Ramos (cell line): ENCODE data around the gene METTL4.

Experiments used
- in situ Hi-C: fragments of 300-500 bp; cut with MboI; formaldehyde crosslinking; loops from one replicate; pipeline ENCODE4 v1.14.3; 2022; ENCODE audit warnings: low sequenced_read_pairs; ENCODE audit not compliant: unreplicated experiment

Gene METTL4

DNA sequence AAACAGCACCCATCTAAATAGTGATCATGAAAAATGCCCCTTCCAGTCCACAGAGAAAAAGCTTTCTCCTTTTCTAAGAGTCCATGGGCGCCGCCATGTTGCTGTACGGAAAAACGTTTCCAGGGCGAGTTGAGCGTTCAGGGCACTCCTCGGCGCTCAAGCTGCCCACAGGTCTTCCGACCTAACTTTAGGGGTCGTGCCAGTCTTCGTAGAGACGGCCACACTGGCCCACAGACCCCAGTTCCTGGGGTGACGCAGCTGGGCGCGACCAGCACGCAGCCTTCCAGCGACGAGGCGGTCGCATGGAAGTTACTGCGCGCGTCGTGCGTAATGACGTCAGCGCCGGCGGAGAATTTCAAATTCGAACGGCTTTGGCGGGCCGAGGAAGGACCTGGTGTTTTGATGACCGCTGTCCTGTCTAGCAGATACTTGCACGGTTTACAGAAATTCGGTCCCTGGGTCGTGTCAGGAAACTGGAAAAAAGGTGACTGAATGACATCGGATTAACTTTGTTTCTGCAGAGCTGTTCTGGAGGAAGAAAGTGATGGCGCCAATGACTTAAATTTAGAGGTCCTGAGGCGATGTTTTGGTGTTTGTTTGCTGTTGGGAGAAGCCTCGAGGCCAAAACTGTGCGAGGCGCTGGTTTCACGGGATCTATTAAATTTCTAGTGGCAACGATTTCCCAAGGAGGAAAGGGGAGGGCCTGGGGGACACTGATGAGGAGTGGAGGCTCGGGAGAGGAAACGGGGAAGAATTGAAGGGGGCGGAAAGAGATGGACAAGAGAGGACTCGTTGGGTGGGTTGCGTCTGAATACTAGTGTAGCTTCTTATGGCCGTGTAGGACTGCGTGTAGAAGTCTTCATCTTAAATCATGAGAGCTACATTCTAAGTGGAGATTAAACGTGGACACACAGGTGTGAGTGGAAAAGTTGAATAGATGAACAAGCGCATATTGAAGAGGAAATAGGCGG lies at the start of gene METTL4, which contains the start of gene NDC80:
METTL4 (minus strand) TSS at position 306 of the 971 bp plus-strand sequence. CDS start 4,289 bp downstream, outside the sequence.
NDC80 (plus strand) TSS at position 358 of the 971 bp plus-strand sequence. CDS start 1,429 bp downstream, outside the sequence.
- in situ Hi-C loops: no loop called here

GRCh38 chr18:2618009-2618408 lies 46.7 kb upstream of the METTL4 start:
- in situ Hi-C loops: no loop called here

GRCh38 chr18:2617401-2617998 lies 46.2 kb upstream of the METTL4 start:
- in situ Hi-C loops: no loop called here

- in situ Hi-C loops: no loop called here
These were observed 41.7 kb upstream of the METTL4 start for GRCh38 chr18:2612996-2613395.

DNA sequence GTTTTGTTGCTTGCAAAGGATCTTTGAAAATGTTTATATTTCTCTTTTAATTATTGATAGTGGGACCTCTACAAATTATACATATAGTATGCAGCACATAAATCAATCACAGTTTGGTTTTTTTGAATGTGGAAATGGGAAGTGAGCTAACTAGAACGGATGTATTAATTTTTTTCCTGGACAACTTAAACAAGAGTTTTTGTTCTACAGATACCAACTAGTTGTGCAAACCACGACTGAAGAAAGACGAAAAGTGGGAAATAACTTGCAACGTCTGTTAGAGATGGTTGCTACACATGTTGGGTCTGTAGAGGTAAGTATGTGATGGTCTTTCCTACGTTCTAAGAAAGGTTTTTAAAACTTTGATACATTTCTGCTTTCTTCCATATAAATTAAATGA lies 39.2 kb upstream of the METTL4 start:
- in situ Hi-C loops: no loop called here

DNA sequence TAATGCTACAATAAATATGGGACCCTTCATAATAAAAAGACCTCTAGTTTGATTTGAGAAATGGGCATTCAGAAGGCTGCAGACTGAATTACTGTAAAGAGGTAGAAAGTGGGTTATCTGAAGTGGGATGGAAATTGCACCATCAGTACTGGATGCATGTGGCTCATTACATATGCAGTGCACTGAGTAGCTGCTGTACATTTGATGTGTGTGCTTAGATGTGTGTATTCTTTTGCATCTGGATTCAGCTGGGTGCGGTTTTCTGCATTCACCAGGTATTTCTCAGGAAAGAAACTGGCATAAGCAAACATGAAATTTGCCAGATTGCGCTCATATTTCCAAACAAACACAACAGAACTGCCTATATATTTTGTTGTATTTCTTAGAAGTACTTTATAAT lies 38.3 kb upstream of the METTL4 start:
- in situ Hi-C loops: no loop called here

DNA sequence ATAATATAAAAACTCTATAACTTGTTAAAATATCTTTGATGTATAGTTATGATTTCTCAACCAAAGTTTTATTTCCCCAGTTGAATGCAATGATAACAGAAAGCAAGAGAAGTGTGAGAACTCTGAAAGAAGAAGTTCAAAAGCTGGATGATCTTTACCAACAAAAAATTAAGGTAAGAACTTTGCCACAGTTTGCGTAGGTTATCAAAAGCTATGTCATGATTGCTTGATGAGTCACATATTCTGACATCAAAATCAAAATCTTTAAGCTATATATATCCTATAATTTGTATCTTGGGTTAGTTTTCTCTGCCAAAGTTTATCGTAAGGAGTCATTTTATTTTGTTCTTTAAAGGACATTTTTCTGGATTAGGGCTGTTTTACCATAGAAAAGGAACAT lies 35.0 kb upstream of the METTL4 start:
- in situ Hi-C loops: no loop called here

- in situ Hi-C loops: no loop called here
These were observed 31.5 kb upstream of the METTL4 start for GRCh38 chr18:2602844-2603243.

GRCh38 chr18:2597639-2598038 lies 26.3 kb upstream of the METTL4 start:
- in situ Hi-C loops: no loop called here

DNA sequence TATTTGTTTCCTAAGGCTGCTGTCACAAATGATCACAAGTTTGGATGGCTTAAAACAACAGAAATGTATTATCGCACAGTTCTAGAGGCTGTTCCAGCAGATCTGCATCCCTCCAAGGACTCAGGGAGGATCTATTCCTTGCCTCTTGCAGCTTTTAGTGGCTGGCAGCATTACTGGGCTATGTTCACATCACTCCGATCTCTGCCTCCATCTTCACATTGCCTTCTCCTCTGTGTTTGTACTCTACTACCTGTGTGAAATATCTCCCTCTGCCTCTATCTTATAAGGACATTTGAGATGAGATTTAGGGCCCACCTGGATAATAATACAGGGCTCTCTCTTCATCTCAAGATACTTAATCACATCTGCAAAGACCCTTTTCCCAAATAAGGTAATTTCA lies 19.0 kb upstream of the METTL4 start:
- in situ Hi-C loops: no loop called here

- in situ Hi-C loops: loop anchor here (10.0 kb wide), 1 partner anchor 115 kb away; no protein-coding TSS in a partner anchor
These were observed 18.2 kb upstream of the METTL4 start for GRCh38 chr18:2589345-2590068.

DNA sequence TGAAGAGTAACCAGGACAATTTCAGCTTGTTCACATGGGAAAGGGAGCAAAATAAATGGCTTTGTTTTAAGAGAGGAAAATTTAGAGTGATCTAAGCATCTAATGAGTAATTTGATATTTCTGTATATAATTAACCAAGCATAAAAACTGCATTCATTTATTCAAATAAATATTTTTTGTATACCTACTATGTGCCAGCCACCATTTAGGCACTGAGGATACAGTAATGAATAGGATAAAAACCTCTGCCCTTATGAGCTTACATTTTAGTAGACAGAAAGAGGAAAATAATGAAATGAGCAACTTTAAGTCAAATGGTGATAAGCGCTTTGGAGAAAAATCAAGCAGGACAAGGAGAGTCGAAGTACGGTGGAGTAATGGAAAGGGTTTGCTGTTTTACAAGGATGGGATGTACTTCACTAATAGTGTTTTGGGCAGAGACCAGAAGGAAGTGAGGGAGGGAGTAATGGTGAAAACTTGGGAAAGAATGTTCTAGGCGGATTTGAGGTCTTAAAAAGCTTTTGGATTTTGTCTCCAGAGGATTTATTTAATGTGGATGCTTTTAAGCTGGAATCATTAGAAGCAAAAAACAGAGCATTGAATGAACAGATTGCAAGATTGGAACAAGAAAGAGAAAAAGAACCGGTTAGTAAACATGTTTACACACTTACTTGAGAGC lies 17.5 kb upstream of the METTL4 start:
- in situ Hi-C loops: loop anchor here (10.0 kb wide), 1 partner anchor 116 kb away; no protein-coding TSS in a partner anchor

- in situ Hi-C loops: loop anchor here (10.0 kb wide), 1 partner anchor 117 kb away; no protein-coding TSS in a partner anchor
These were observed 16.5 kb upstream of the METTL4 start for GRCh38 chr18:2587788-2588187.

DNA sequence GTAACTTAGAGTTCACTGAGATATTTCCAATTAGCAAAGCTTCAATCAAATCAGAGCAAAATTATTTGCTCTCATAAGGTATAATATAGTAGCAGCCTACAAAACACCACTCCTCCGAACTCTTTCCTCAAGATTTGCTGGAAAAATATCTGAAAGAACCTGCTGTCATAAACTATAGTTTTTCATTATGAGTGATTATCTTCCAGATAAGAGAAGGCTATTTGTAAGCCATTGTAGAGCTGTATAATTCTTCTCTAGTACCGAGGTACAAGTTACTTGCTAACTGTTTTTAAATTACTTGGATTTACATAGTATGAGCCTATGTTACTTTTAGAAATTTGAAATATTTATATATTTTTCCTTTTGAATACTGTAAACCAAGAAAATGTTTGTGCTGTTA lies 2.1 kb upstream of the METTL4 start:
- in situ Hi-C loops: no loop called here

DNA sequence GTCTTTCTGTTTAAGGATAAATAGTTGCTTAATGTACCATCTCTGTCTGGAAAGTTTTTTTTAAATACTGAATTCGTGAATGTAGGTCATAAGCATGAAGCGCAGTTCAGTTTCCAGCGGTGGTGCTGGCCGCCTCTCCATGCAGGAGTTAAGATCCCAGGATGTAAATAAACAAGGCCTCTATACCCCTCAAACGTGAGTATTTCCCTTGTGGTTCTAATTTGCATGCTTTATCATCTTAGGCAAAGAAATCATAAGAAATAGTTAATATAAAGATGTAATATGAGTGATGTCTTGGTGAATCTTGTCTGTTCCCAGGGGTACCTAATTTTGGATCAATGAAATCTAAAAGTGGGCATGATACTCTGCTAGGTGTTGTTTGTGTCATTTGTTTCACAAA lies 1.6 kb upstream of the METTL4 start:
- in situ Hi-C loops: no loop called here

- in situ Hi-C loops: no loop called here
These were observed 865 bp upstream of the METTL4 start for GRCh38 chr18:2572171-2572569.

DNA sequence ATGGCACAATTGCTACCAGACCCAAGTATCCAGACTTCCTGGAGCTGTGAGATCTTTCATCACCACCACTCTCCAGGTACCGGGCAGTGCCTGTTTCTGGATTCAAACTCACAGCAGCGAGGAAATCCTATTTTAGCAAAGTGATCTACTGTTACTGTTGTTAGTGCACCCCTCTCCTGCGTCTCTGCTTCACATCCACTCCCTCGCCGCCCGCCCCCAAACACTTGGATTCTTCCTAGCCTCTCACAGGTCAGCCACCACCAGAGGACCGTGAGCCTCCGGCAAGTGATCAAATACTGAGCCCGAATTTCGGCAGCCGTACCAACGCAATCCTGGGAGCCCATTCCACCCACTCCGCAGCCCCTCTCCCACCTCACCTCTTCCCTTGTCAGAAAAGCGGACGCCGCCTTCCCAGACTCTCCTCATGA lies 519 bp downstream of the METTL4 start:
- in situ Hi-C loops: no loop called here

GRCh38 chr18:2569338-2570207 lies 1.7 kb downstream of the METTL4 start:
- in situ Hi-C loops: no loop called here

- in situ Hi-C loops: no loop called here
These were observed 2.7 kb downstream of the METTL4 start for GRCh38 chr18:2568605-2569004.
